IPS DF 4.7 (cell line): ENCODE results near the gene RNASEH2A.

Experiments
- DNase-seq: peaks from one replicate; pipeline ENCODE4 v3.0.0-alpha.2; 2013; ENCODE audit warnings: low spot score; ENCODE audit errors: extremely low read depth

The RNASEH2A gene

DNA sequence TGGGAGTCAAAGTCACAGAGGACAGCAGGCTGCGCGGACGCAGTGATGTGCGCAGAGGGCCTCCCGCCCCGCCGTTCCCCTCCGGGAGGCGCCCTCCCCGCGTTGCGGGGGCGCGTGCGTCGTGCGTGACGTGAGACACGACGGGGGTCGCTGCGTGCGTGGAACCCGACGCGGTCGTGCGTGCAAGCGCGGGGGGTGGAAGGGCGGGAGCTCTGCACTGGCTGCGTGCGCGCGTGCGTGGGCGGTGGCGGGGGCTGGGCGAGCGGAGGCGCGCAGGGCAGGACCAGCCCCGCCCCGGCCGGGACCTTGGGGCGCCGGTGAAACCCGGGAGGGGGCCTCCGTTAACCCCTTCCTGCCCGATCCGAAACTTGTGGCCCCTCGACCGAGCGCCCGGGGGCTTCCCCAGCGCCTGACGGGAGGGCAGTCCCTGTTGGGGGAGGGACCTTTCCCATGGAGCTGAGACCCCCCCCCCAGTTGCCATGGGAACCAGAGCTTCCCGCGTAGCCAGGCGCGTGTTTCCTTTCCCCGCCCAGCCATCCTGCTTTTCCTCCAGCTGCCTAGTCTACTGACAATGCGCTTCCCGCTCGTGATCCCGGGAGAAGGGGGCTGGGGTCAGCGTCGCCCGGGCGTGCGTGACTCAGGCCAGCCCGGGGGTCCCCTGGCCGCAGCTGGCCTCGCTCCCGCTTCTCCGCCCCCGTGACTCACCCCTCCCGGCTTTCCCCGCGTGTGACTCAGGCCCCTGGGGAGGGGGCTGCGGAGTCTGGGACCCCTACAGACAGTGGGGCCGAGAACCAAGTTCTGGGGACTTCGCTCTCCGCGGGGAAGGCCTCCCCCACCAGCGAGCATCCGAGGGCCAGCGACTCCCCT, 23.7 kb upstream of the RNASEH2A start:
- no peak for DNase-seq

DNA sequence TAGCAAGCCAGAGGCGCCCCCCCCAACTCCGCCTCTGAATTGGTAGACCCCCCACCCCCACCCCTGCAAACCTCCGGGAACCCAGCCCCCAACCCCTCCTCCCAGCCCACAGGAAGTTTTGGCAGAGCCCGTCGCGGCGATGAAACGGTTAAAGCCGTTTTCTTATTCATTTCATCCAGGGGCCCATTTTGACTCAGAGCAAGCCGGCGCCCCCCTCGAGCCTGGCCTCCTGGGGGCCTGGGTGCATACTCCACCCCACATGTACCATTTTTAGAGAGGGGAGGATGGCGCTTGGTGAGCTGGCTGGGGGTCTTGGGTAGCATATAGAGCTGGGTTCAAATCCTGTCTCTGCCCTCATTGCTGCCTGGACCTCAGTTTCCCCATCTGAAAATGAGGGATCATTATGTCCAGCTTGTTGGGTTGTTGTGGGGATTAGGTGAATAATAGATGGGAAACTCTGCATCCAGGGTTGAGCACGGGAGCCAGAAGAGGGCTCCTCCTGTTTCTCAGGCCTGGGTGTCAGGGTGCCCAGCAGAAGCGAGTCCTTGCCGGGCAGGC, 23.0 kb upstream of the RNASEH2A start:
- DNase-seq: no peak

DNA sequence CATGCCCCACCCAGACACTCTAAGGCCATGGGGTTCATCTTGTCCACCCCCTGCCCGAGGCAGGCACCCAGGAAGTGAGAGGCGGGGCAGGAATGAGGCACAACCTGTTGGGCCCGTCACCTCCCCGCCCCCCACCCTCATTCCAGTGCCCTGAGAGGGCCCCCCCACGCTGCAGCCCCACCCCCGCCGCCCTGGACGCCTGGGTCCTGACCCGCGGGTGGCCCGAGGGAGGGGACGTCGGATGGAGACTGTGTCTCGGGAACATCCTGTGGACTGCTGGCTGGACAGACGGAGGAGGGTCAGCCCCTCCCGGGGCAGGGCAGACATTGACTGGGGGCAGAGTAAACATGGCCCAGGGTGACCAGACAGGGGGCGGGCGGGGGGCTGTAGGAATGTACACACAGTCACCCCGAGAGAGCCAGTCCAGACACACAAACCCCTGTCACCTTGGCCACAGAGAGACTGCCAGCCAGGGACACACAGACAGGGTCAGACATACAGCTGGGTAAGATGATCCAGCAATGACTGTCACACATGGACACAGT, 22.5 kb upstream of the RNASEH2A start:
- no peak for DNase-seq

DNA sequence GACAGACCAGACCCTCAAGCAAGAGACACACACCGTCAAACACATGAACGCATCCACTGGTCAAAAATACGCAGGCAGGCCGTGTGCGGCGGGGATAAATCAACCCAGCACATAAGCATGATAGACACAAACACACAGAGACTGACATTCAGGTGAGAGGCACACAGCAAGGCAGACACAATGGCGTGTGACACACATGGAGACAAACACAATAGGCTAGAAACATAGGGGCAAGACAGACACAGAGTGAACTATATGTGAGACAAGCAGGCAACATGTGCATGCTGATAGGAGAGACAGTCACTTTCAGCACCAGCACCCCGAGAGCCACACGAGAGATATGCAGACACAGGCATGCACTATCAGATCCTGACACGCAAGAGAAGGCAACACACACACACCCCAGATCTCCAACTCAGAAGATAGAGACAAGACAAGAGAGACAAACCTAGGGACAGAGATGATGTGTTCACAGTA, 22.0 kb upstream of the RNASEH2A start:
- no peak for DNase-seq

DNA sequence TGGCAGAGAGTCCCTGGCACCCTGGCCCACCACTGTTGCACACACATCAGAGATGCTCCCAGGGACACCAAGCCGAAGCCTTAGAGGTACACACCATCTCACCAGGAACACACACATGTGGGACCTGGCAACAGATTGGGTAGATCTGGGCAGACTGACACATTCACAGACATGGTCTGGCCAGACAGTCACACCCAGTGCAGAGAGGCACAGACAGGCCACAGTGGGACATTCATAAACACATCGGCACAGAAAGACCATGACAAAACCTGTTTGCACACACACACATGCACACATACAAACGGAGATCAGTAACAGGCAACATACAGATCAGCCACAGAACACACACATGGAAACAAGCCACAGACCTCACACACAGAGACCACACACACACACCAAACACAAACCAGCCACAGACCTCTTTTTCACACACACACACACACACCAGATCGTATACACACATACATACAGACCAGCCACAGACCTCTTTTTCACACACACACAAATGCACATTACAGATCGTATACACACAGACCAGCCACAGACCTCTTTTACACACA, 21.4 kb upstream of the RNASEH2A start:
- DNase-seq: no peak

DNA sequence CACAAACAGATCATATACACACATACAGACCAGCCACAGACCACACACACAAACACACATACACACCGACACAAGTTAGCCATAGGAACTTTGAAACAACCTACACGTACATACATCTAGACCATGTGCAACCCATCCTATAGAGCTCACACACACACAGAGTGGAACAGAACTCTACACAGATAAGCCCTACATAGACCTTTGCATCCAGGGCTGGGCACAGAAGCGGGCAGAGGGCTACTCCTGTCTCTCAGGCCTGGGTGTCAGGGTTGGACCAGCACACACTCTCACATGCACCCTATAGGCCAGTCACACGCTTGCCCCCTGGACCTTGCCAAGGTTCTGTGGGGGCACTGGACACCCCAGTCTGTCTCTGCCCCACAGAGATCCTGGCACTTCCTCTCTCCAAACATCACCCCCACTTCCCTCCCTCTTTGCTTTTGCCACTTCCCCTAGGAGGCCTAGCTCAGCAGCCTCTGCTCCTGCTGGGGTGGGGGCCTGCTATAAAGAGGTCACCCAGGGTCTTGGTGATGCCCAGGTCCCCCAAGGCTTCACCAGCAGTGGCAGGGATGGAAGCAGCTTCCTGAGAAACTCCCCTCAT, 20.9 kb upstream of the RNASEH2A start:
- no peak for DNase-seq

DNA sequence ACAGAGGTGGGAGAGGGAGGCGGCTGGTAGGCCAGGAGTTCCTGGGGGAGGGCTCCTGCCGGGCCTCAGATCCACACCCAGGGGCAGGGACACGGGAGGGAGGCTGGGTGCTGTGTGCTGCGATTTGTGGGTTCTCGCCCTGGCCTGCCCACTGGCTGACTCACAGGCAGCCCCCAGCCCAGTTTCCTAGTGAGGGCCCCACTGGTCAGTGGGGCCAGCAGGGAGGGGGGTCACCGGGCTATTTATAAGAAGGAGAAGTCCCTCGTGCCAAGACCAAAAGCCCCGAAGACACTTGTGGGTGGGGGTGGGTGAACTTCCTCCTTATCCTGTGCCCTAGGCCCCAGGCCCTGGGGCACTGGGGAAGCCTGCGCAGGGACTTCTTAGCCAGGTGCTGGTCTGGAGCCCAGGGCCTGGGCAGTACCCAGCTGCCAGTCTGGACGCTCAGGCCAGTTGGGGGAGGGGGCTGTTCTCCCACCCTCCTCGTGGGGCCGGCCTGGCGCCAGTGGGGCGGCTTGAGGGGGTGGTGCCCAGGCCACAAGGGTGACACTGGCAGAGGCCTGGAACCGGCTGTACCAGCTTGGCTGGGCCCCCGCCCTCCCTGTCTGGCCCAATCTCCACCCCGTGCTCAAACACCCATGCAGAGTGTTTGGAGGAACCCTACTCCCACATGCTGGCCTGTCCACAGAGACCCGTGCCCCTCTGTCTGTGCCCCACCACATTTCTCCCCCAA, 20.1 kb upstream of the RNASEH2A start:
- DNase-seq: no peak

DNA sequence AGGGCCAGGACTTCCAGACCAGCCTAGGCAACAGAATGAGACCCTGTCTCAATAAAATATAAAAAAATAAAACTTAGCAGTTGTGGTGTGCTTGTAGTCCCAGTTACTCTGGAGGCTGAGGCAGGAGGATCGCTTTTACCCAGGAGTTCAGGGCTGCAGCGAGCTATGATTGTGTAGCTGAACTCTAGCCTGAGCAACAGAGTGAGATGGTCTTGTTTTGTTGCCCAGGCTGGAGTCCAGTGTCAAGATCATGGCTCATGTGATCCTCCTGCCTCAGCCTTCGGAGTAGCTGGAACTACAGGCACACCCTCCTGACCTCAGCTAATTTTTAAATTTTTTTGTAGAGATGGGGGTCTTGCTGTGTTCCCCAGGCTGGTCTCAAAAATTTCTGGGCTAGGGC, 19.4 kb upstream of the RNASEH2A start:
- no peak for DNase-seq

DNA sequence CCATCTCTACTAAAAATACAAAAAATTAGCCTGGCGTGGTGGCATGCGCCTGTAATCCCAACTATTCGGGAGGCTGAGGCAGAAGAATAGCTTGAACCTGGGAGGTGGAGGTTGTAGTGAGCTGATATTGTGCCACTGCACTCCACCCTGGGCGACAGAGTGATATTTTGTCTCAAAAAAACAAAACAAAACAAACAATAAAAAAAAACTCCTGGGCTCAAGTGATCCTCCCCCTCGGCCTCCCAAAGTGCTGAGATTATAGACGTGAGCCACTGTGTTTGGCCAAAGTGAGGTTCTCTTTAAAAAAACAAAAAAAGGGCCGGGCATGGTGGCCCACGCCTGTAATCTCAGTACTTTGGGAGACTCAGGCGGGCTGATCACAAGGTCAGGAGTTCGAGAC, 18.9 kb upstream of the RNASEH2A start:
- no peak for DNase-seq

DNA sequence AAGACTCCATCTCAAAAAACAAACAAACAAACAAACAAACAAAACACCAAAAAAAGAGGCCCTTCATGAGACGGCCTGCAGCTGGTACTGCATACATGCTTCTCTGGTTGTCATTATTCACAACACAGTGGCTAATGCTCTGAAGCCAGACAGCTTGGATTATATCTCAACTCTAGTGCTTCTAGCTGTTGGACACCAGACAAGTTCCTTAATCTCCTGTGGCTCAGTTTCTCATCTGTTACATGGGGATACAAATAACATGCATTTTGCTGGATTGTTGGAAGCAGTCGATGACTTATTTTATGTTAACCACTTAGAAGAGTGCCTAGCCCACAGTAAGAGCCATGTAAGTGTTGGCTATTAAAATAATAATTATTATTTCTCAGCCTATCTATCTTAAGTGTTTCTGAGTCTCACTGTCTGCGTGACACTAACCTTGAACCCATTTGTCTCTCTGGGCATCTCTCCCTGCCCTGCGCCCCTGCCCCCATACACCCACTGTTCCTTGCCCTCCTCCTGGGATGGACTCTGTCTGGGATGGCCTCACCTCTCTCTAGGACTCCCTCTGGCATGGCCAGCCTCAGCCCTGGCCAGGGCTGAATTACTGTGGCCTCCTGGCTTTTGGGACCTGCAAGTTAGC, 18.2 kb upstream of the RNASEH2A start:
- no peak for DNase-seq

DNA sequence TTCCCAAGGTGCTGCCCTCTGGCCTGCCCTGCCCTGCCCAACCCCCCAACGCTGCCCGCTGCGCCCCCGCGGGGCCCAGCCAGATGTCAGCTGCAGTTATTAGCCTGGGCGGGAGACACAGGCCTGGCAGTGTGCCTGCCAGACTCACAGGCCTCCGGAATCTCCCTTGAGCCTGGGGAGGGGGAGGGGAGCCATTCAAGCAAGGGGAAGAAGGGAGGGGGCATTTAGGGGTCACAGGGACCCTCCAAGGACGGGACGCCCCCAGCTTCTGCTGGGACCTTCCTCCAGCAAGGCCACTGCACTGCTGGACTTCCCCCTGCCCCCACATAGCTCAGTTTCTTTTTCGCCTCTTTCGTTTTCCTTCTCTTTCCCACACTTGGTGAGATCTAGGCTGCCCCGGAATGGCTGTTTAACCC, 17.7 kb upstream of the RNASEH2A start:
- DNase-seq: no peak

DNA sequence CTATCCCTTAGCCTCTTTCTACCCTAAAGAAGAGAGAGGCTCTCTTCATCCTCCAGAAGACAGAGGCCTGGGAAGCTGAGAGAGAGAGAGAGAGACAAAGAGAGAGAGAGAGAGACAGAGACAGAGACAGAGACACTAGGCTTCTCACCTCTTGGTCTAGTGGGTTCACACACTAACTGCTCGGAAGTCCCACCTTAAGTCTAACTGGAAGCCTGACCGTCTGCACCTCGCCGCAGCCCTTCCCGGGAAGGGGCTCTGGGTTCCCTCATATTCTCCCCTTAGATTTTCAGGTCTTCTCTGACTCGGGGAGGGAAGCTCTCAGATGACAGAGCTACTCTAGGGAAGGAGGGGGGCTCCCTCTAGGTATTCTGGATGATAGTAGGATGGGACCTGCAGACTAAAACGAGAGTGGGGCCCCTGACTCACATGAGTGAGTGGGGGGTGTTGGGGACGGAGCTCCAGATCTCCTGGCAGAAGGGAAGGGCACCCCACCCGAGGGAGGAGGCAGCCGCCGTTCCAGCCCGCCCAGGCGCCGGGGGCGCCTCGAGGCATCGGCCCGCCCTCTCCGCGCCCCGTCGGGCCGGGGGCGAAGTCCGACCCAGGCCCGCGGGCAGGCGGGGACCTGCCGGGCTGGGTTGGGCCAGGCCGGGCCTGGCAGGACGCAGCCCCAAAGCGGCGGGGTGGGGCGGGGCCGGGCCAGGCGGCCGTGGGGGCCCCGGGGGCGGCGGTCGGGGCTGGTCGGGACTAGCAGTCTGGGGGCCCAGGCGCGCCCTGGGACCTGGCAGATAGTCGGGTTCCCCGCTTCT, 17.1 kb upstream of the RNASEH2A start:
- DNase-seq: no peak

DNA sequence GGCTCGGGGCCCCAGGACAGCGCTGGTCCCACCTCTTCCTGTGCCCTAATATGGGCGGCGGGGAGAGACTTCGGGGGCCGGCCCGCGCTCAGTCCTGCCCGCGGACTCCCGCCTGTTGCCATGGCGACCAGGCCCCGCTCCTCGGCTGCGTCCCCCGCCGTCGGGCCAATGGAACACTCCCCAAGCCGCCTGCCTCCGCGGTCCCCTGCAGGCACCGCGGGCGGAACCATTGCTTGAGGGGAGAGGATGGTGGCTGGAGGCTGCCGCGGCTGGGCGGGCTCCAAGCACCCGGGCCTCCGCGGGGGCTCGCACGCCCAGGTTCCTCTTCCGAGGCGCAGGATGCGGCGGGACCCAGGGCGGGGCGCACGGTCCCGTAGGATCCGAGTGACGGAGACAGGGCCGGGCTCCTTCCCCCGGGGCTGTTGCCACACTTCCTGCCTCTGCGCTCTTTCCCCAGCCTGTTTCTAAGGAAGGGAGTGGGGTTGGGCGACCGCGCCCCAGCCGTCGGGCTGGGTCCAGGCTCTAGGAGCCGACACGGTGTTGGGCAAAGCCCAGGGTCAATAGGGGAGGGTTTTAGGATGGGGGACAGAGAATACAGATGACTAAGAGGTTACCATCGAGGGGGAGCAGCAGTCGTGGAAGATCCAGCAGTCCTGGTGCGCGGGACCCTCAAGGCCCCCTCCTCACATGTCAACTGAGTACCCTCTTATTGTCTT, 16.3 kb upstream of the RNASEH2A start:
- DNase-seq: no peak

DNA sequence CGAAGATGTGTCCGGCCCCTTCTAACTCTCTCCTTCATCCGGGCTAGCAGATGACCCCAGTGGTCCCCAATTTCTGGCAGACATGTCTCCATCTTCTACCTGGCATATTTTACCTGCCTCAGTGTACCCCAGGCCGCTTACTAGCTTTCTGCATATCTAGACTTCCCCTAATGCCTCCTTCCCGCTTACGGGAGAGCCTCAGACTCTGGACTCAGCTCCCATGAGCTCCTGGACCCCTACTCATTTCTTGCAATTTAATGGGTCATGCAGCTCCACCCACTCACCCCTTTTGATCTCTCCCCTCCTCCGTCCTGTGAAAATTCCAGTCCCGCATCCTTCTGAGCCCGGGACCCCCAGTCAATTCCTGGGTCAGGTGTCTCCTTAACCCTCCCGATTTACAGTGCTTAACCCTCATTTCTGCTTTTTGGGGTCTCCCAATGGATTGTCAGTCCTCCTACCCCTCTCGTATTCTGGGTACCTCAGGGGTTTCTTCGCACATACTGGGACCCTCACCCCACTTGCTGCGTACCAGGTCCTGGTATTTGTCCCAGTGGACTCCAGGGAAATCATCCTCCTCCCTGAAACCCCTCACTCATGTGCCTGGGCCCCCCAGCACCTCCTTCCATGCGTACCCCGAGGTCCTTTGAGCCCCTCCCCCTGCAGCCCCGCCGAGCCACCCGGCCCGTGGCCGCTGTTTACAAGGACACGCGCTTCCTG, 15.6 kb upstream of the RNASEH2A start:
- no peak for DNase-seq

DNA sequence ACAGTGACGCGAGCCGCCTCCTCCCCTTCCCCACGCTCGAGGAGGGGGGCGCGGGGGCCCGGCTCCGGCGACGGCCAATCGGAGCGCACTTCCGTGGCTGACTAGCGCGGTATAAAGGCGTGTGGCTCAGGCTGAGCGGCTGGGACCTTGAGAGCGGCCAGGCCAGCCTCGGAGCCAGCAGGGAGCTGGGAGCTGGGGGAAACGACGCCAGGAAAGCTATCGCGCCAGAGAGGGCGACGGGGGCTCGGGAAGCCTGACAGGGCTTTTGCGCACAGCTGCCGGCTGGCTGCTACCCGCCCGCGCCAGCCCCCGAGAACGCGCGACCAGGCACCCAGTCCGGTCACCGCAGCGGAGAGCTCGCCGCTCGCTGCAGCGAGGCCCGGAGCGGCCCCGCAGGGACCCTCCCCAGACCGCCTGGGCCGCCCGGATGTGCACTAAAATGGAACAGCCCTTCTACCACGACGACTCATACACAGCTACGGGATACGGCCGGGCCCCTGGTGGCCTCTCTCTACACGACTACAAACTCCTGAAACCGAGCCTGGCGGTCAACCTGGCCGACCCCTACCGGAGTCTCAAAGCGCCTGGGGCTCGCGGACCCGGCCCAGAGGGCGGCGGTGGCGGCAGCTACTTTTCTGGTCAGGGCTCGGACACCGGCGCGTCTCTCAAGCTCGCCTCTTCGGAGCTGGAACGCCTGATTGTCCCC, 14.9 kb upstream of the RNASEH2A start, which contains the start of gene JUNB:
JUNB (plus strand) TSS at position 142 of the 706 bp plus-strand sequence; CDS start at position 428, 286 bp downstream.
- DNase-seq: no peak

DNA sequence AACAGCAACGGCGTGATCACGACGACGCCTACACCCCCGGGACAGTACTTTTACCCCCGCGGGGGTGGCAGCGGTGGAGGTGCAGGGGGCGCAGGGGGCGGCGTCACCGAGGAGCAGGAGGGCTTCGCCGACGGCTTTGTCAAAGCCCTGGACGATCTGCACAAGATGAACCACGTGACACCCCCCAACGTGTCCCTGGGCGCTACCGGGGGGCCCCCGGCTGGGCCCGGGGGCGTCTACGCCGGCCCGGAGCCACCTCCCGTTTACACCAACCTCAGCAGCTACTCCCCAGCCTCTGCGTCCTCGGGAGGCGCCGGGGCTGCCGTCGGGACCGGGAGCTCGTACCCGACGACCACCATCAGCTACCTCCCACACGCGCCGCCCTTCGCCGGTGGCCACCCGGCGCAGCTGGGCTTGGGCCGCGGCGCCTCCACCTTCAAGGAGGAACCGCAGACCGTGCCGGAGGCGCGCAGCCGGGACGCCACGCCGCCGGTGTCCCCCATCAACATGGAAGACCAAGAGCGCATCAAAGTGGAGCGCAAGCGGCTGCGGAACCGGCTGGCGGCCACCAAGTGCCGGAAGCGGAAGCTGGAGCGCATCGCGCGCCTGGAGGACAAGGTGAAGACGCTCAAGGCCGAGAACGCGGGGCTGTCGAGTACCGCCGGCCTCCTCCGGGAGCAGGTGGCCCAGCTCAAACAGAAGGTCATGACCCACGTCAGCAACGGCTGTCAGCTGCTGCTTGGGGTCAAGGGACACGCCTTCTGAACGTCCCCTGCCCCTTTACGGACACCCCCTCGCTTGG, 14.1 kb upstream of the RNASEH2A start:
- DNase-seq: no peak

DNA sequence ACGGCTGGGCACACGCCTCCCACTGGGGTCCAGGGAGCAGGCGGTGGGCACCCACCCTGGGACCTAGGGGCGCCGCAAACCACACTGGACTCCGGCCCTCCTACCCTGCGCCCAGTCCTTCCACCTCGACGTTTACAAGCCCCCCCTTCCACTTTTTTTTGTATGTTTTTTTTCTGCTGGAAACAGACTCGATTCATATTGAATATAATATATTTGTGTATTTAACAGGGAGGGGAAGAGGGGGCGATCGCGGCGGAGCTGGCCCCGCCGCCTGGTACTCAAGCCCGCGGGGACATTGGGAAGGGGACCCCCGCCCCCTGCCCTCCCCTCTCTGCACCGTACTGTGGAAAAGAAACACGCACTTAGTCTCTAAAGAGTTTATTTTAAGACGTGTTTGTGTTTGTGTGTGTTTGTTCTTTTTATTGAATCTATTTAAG, 13.5 kb upstream of the RNASEH2A start:
- DNase-seq: no peak
